Prostate gland (tissue), 2 donors: Measurements from ENCODE around the gene NCAM2. TPM values are rescaled to one million over a fixed set of nuclear protein-coding genes. Genes with fewer than 3 reads are reported as not detected.

Source experiments
- DNase-seq: peaks from one replicate; pipeline ENCODE4 v3.0.0-alpha.2; 2019; ENCODE audit warnings: low spot score
- H3K27ac ChIP-seq, 2 donors: fragments of 200-600 bp; sonication (generic); 2 replicates each; pipeline ENCODE4 v1.5.1; 2017 to 2019
- H3K27me3 ChIP-seq: fragments of 200-600 bp; sonication (generic); replicated peaks from 2 replicates; pipeline ENCODE4 v1.5.1; 2019; ENCODE audit not compliant: insufficient read depth
- H3K36me3 ChIP-seq, 2 donors: fragments of 200-600 bp; sonication (generic); 1 replicate in 1 of 2; 2 replicates in 1 of 2; pipeline versions ENCODE4 v1.5.1 to v1.8.1; 2017 to 2019
- H3K4me1 ChIP-seq: fragments of 200-600 bp; sonication (generic); replicated peaks from 2 replicates; pipeline ENCODE4 v1.5.1; 2019
- H3K4me3 ChIP-seq, 2 donors: fragments of 200-600 bp; sonication (generic); 2 replicates each; pipeline ENCODE4 v1.5.1; 2017 to 2019
- H3K9me3 ChIP-seq: fragments of 200-600 bp; sonication (generic); 2 replicates; pipeline ENCODE4 v1.5.1; 2017
- CTCF ChIP-seq, 4 experiments: fragments of 200-600 bp in 2 of 4; fragments of 450-650 bp in 2 of 4; sonication (generic) in 2 of 4; IDR thresholded peaks; 1 replicate in 3 of 4; 2 replicates in 1 of 4; pipeline ENCODE4 v1.5.1; 2016 to 2019; ENCODE audit warnings: antibody characterized with exemption in 4 of 4, mild to moderate bottlenecking in 2 of 4, moderate library complexity in 2 of 4
- POLR2A ChIP-seq: fragments of 450-650 bp; IDR thresholded peaks from one replicate; pipeline ENCODE4 v1.6.1; 2016; ENCODE audit warnings: antibody characterized with exemption, mild to moderate bottlenecking
- POLR2AphosphoS5 ChIP-seq: sonication (generic); formaldehyde crosslinking; IDR thresholded peaks from one replicate; pipeline ENCODE4 v1.6.1; 2017; ENCODE audit warnings: antibody characterized with exemption
- WGBS: methylation state at CpG from one replicate; pipeline ENCODE4 v1.1.5; 2018; 5-methylcytosine and 5-hydroxymethylcytosine counted together
- intact Hi-C: fragments of 100-400 bp; cut with DNase I; formaldehyde crosslinking; loops from one replicate; pipeline ENCODE4 v1.14.2; 2022
- total RNA-seq, 2 donors: library from RNA; depleted of rRNA; stranded (reverse); fragments of >200 nt; gene quantifications; one replicate each; pipeline ENCODE4 v1.1.0, GENCODE V29; 2016

NCAM2 gene
- total RNA-seq, 2 donors from 2014 or later, result 1.1 to 21.9 TPM

- no peak for DNase-seq
- WGBS, result 98% methylated on average over 3 of the region's 3 CpGs
- H3K27ac ChIP-seq, result no peak overlapping the region
- TF ChIP-seq CTCF (IDR thresholded peaks at IDR 0.05) (no peak), POLR2A (no peak), POLR2AphosphoS5 (no peak)
- H3K27me3 ChIP-seq, result no peaks in the 10 kb centered on the region
- H3K9me3 ChIP-seq, result no peaks in the 10 kb centered on the region
- intact Hi-C loops, result no loop called here
- H3K4me1 ChIP-seq, result no peaks in the 10 kb centered on the region
- H3K36me3 ChIP-seq, result no peaks in the 10 kb centered on the region
- no peak overlapping the region for H3K4me3 ChIP-seq
Observed at GRCh38 chr21:21246007-21246406, 247.8 kb downstream of the NCAM2 start.

GRCh38 chr21:21247424-21247823 lies 249.2 kb downstream of the NCAM2 start:
- WGBS, result 13% methylated on average over 1 of the region's 1 CpG
- no peaks in the 10 kb centered on the region for H3K27me3 ChIP-seq
- DNase-seq, result no peak
- no peak overlapping the region for H3K27ac ChIP-seq
- intact Hi-C loops, result no loop called here
- TF ChIP-seq POLR2A, result no peak
- H3K9me3 ChIP-seq, result no peaks in the 10 kb centered on the region
- no peak overlapping the region for H3K4me3 ChIP-seq
- no peaks in the 10 kb centered on the region for H3K4me1 ChIP-seq
- no peaks in the 10 kb centered on the region for H3K36me3 ChIP-seq

GRCh38 chr21:21262048-21262447 lies 263.8 kb downstream of the NCAM2 start:
- no peak for TF ChIP-seq CTCF (IDR thresholded peaks at IDR 0.05)
- no peak for TF ChIP-seq POLR2AphosphoS5
- TF ChIP-seq POLR2A, result no peak
- DNase-seq, result no peak
- no peaks in the 10 kb centered on the region for H3K9me3 ChIP-seq
- 45% methylated on average over 1 of the region's 1 CpG for WGBS
- H3K36me3 ChIP-seq, result no peaks in the 10 kb centered on the region
- H3K4me1 ChIP-seq, result no peaks in the 10 kb centered on the region
- H3K27ac ChIP-seq, result no peak overlapping the region
- intact Hi-C loops, result no loop called here
- H3K4me3 ChIP-seq, result no peak overlapping the region
- no peaks in the 10 kb centered on the region for H3K27me3 ChIP-seq

- Histone ChIP-seq H3K9me3 (no peaks in the 10 kb centered on the region), H3K27me3 (no peaks in the 10 kb centered on the region), H3K36me3 (no peaks in the 10 kb centered on the region), H3K27ac (no peak overlapping the region), H3K4me1 (no peaks in the 10 kb centered on the region), H3K4me3 (no peak overlapping the region)
- 79% methylated on average over 6 of the region's 6 CpGs for WGBS
- intact Hi-C loops, result no loop called here
- TF ChIP-seq CTCF (IDR thresholded peaks at IDR 0.05) (no peak), POLR2AphosphoS5 (no peak), POLR2A (no peak)
- no peak for DNase-seq
Observed at GRCh38 chr21:21268061-21268471, 269.9 kb downstream of the NCAM2 start.

GRCh38 chr21:21268885-21269284 lies 270.7 kb downstream of the NCAM2 start:
- no peak overlapping the region for H3K4me3 ChIP-seq
- H3K27me3 ChIP-seq, result no peaks in the 10 kb centered on the region
- intact Hi-C loops, result no loop called here
- H3K4me1 ChIP-seq, result no peaks in the 10 kb centered on the region
- no peak for TF ChIP-seq CTCF (IDR thresholded peaks at IDR 0.05)
- no peak for TF ChIP-seq POLR2AphosphoS5
- no peak for TF ChIP-seq POLR2A
- H3K27ac ChIP-seq, result no peak overlapping the region
- no peaks in the 10 kb centered on the region for H3K36me3 ChIP-seq
- no peaks in the 10 kb centered on the region for H3K9me3 ChIP-seq
- no peak for DNase-seq
